HG03108 (cell line): Measurements from ENCODE around the gene RALBP1.

Experiments used
- ATAC-seq: cut with Tn5 transposase; IDR thresholded peaks from one replicate; pipeline ENCODE4 v1.9.1; 2021; ENCODE audit warnings: moderate library complexity; ENCODE audit not compliant: unreplicated experiment

The RALBP1 gene

DNA sequence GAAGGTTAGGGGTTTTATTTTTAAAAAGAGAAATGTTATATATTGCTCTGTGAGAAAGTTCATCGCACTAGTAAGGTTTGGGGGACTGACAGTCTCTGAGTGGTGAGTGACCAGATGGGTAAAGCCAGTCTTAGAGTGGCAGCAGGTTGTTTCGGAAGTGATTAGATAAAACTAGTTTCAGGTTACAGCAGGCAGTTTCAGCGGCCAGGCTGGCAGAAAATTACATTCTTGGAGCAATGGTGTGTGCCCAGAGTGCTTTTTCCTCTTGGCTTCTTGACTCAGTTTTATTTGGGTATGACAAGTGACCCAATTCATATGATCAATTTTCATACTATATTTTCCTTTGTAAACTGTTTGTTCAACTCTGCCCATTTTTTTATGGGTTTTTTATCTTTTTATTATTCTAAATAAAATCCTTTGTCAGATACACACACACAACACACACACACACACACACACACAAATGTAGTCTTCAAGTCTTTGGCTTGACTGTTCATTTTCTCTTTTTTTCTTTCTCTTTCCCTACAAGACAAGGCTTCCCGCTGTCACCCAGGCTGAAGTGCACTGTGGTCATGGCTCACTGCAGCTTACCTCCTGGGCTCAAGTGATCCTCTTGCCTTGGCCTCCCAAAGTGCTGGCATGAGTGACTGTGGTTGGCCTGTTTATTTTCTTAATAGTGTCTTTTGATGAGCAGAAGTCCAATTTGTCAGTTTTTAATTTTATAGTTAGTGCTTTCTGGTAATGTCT lies 30.9 kb downstream of the RALBP1 start:
- no peak for ATAC-seq

DNA sequence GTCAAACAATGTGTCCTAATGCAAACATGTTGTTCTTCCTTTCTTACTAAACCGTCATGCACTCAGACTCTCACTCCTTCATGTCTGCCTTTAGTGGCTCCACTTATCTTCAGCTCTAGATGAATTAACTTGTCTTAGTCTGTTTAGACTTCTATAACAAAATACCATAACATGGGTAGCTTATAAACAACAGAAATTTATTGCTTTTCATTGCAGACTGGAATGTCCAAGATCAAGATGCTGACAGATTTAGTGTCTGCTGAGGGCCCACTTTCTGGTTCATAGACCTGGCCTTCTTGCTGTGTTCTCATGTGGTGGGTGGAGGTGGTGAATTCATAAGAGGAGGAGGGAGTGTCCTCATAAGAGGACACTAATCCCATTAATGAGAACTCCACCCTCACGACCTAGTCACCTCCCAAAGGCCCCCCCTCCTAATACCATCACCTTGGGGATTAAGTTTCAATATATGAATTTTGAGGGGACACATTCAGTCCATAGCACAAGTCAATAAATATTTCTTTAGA lies 32.3 kb downstream of the RALBP1 start:
- ATAC-seq = no peak

DNA sequence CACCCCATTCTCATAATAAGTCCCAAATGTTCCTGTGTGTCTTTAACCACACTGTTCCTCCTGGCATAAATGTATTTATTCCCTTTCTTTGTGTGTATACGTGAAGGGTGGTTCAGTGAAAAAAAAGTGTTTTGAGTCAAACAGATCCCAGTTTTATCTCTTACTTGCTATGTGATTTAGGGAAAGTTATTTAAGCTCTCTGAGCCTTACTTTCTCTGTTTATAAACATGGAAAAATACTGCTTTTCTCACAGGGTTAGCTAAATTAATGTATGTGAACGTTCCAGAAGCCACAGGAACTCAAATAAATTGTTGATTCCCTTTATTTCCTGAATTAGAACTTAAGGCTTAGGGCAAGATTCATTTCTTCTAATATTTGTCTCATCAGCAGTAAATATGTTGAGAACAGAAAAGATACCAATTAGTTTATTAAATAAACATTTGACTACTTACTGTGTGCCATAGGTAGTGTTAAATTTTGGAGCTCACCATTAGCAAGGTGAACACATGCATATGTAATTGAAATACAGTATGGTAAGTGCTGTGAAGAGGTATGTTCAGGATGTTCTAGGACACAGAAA lies 33.2 kb downstream of the RALBP1 start:
- ATAC-seq = no peak

DNA sequence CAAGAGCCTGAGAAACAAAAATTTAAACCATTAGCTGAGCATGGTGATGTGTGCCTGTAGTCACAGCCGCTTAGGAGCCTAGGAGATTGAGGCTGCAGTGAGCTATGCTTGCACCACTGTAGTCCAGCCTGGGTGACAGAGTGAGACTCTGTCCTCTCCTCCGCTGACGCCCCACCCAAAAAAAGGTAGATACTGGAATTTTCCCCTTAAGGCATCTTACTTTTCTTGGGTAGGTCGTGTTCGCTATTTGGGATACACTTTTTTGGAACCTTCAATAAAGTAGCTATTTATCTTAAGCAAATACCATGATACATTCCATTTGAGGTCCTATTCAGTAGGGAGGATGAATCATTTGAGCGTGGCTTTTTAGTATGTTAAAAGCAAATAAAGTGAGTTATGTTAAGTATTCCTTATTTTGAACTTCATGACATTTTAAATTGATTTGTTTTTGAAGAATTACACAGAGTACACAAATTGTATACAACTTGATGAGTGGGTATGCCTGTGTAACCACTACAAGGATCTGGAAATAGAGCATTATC lies 38.7 kb downstream of the RALBP1 start:
- ATAC-seq = no peak

DNA sequence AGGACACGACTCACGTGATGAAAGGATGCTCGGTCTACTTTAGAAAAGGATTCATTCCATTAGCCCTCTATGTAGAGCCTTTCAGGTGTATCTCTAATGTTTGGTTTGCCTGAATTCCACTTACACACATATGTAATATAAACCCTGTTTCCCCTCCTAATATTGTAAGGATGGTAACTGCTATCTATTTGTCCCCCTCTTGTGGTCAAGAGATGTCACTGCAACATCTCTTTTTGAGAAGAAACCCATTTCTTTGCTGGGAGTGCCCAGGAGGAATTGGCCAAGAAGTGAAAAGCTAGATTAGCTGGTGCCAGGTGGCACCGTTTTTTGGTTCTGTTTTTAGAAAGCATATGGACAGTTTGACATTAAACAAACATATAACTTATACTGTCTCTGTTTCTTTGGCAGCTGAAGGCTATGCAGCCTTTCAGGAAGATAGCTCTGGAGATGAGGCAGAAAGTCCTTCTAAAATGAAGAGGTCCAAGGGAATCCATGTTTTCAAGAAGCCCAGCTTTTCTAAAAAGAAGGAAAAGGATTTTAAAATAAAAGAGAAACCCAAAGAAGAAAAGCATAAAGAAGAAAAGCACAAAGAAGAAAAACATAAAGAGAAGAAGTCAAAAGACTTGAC lies 41.2 kb downstream of the RALBP1 start:
- no peak for ATAC-seq

DNA sequence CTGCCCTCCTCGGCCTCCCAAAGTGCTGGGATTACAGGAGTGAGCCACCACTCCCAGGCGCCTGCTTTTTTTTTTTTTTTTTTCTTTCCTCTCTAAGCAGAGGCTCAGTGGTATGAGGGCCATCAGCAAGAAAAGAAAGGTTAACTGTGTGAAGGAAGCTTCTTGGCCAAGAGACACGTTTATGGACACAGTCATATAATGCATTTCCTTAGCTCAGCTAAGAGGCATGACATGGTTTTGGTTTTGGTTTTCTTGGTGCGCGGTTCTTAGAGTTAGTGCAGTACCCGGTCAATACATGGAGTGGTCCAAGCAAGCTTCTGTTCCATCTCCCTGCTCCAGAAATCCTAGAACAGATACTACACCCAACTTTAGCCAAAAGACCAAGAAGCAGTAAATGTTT lies 42.6 kb downstream of the RALBP1 start:
- no peak for ATAC-seq

DNA sequence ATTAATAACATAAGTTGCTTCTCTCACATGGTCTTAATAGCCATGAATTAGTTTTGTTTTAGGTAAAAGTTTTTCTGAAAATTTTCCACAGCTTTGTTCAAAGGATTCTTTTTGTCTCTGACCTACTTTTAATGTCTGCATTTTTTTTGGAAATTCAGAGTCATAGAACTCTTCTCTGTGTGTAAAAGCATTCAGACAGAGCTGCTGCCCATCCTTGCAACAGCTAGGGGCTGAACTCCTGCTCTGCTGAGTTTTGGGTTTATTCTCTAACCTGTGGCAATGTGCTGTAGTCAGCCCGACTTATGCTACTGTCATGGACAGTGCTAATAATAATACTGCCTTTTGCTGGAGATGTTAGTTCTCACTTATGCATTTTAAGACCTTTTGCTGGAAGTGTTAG lies 44.1 kb downstream of the RALBP1 start:
- ATAC-seq = no peak

DNA sequence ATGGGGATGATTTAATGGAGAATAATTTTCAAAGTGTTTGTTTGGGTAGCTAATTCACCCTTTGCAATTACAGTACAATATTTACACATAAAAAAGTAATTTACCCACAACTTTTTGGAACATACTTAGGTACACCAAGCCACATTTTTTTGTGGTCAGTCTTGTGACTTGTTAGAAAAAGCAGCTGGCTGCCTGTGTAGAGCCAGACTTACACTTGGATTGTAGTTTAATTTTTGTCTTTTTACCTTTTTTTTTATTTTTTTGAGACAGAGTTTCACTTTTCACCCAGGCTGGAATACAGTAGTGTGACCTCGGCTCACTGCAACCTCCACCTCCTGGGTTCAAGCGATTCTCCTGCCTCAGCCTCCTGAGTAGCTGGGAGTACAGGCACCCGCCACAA lies 45.4 kb downstream of the RALBP1 start:
- no peak for ATAC-seq

DNA sequence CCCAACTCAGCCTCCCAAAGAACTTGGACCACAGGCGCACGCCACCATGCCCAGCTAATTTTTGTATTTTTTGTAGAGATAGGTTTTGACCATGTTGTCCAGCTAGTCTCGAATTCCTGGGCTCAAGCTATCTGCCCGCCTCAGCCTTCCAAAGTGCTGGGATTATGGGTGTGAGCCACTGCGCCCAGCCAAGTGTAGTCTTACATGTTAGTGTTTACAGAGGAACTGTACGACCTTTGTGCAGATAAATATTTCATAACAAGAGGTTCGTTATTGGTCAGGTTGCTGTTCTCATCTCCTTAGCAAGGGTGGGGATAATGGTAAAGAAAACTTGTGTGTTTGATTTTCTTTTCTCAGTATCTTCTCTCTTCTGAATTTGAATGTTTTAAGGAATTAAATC lies 46.5 kb downstream of the RALBP1 start:
- ATAC-seq = no peak

DNA sequence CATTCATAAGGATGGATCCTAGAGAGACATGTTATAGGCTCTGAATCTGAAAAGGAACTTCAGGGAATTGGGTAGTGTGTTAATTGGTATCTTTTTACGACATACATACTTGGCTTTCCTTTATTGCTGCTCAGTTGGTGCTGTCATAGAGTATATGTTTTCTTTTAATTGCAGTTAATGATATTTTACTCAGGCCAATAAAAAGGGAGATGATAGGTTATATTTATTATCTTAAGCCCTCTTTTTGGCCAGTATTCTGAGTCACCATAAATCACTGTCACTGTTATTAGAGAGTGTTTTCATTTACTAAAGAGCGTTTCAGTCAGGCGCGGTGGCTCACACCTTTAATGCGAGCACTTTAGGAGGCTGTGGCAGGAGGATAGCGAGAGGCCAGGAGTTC lies 47.6 kb downstream of the RALBP1 start:
- ATAC-seq = no peak

DNA sequence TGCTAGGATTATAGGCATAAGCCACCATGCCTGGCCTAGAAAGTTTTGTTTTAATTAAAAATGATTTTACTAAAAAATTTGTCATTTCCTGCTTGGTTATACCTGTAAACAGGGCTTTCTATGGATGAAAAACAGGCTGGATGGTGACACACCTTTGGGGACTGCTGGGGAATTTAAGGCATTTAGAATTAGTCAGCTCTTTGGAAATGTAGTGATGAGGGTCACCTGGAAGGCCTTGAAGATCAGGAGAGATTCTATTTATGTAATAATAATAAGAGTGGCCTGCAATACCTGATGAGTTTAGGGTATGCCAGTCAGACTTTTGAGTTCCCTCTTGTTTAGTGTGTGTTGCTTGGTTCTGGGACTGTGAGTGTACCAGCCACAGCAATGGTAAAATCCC lies 51.1 kb downstream of the RALBP1 start:
- no peak for ATAC-seq

DNA sequence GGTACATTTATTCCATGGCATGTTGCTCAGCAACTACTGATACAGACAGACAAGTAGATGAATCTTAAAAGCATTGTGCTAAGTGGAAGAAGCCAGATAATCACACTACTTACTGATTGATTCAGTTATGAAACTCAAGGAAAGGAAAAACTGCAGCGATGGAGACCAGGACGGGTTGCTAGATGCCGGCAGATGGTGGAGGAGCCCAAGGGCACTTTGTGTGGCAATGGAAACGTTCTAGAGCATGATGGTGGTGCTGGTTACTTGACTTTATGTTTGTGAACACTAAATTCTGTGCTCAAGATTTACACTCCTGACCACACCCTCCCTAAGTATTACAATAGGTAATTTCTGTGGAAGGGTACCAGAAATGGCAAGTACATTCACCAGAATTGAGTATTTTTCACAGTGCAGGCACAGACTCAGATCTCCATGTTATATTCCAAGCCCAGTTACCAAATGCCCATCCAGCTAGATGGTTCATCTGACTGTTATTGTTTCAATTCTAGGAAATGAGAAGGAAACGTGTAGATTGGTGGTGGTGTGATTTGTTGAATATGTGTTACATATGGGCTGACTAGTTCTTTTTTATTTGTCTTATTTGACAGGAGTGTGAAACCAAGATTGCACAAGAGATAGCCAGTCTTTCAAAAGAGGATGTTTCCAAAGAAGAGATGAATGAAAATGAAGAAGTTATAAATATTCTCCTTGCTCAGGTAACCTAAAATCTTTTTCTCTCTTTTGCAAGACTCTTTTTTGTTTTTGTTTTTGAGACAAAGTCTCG lies 55.1 kb downstream of the RALBP1 start:
- no peak for ATAC-seq

DNA sequence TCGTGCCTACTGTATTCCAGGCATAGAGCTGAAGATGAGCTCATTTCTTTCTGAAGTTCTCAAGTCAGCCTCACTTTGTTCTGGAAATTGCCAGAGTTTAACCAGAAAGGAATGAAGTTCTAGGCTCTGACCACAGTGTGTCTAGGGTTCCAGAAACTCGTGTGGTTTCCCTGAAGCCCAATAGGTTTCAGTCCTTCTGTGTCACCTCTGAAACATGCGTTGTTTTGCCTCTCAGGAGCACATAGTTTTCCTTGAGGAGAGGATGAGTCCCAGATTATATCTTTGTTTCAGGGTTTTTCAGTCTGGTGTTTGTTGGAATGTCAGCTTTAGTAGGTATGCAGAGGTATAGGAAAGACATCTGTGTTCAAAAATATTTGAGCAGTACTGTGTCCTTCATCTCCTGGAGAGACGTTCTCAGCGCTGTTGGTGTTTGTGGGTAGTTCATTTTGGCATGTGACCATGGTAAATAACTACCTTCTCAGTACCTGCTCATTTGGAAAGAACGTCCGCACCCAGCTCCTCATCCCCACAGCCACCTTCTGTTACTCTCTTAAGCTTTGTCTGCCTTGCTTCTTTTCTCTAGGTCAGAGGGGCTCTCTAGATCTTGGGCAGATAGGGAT lies 56.6 kb downstream of the RALBP1 start:
- no peak for ATAC-seq

DNA sequence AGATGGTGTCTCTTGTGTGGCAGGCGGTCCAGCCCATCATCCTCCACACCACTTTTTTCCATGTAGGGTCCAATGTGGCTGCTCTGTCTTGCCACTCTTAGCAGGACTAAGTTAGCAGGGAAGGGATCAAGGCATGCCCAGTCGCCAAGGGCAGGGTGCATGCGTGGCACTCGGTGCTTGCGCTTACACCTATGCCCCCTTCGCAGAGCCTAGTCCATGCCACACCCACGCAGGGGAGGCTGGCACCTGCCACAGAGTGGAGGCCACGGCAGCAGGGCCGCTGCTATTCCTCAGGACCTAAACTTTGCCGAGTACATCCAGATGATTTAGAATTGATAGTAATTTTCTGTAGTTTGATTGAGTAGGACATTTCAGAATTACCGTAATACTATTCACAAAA lies 59.5 kb downstream of the RALBP1 start:
- ATAC-seq = no peak

DNA sequence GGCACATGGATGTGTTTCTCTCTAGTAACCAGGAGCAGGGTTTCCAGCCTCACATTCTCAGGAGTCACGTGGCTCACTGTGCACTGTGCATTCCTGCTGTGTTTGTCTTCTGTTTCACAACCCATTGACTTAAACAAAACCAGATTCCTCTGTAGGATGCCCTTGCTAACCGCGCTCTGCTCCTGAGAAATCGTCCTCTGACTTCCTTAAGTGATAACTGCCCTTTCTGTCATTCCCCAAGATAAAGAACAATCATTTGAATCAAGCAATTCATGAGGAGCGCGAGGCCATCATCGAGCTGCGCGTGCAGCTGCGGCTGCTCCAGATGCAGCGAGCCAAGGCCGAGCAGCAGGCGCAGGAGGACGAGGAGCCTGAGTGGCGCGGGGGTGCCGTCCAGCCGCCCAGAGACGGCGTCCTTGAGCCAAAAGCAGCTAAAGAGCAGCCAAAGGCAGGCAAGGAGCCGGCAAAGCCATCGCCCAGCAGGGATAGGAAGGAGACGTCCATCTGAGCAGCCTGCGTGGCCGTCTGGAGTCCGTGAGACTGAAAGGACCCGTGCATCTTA lies 60.2 kb downstream of the RALBP1 start:
- no peak for ATAC-seq

DNA sequence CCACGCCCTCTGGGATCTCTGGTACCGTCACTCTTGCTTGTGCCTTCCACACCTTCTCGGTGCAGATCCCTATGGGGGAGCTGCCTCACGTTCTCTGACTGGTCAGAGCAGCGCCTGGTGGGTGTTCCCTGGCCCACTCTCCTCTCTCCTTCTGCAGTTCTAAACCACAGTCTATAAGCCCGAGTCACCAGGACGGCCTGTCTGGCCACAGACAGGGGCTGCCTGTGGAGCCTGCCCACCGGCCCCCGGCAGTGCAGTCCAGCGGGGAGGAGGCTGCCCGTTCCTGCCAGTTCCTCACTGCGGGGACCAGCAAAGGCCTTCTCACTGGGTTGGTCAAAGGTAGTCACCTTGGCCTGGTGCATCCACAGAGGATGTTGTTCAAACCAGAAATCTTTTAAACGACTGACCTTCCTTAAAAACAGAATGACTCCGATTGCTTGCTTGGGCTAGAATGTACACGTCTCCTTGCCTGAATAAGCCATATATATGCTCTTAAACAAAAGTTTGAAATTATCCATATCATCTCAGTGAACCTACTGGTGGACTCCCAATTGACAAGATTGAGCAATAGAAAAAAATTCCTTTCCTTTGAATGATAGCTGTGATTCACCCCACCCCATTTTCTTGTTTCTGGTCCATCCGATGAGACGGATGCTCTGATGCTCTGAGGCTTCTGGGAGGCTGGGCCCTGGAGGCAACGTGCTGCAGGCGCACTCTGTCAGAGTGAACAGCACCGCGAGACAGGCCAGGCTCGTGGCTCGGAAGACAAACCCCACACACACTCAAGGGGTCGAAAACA lies 61.2 kb downstream of the RALBP1 start:
- ATAC-seq = no peak

DNA sequence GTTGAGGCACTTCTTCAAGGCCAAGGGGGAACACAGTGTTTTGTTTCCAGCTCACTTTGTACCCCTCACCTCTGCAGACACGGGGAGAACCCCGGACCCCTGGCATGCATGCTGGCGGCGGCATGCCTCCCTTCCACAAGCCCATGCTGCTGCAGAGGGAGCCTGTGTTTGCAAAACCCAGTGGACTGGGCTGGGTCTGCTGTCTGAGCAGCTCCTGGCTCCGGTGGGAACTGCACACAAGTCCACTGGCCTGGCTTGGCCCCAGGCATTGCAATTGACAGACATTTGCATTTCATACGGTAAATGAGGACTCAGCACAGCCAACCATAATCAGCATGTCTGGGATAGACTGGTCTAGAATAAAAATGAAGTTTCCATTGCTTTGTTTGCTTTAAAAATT lies 62.4 kb downstream of the RALBP1 start:
- ATAC-seq = no peak

DNA sequence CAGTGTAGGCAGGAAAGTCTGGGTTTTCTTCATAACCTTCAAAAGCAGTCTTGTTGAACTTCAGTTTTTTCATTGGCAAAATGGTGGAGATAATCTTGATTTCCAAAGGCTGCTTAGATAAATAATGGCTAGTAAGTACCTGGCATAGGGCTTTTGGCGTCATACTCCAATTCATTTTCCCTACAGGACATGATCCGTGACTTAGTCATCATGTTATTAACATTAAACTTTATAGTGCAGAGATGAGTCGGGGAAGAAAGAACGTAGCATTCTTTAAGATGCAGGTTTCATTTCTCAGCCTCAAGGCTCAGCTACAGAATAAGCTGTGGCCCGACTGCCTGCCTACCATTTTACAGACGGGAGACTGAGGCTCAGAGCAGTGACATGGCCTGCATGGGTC lies 64.0 kb downstream of the RALBP1 start:
- no peak for ATAC-seq

DNA sequence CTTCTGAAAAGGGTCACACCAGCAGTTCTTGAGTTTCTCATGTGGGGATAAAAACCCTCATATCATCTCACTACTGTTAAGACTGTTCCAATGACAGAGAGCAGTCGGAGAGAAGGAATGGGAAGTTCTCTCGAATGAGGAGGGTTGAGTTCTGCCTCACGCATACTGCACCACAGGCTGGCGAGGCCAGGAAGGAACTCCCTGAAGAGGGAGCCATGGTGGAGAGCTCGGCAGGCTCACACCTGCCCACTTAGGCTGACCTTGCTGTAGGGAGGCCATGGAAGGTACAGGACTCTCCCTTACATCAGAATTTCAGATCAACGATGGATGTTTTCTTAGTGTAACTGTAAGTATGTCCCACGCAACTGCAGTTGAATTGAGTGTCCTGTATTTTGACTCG lies 64.6 kb downstream of the RALBP1 start:
- ATAC-seq = no peak

DNA sequence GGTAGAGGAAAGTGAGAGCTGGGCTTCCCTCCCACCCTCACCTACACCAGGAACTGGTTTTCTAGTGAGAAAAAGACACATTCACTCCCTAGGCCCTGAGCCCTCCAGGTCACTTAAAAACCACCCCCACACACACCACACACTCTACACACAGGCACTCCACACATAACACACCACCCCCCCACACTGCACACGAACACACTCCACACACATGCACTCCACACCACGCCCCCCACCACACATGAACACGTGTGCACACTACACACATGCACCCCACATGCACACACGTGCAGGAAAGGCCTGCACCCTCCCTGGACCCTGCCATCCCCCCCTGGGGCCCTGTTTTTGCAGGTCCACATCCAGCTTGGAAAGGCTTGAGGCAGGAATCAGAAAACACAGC lies 67.6 kb downstream of the RALBP1 start:
- ATAC-seq = no peak
